ACHN (cell line): ENCODE results near the gene GPR26.
"Not testable (repeated sequence)": the region's sequence is repeated elsewhere in the genome, so short reads cannot be mapped to it uniquely, and the experiment has no call there.

Source experiments
- DNase-seq: peaks from one replicate; pipeline ENCODE4 v3.0.0-alpha.2; 2015
- in situ Hi-C: cut with HindIII; loops from 2 replicates; pipeline ENCODE4 v1.10.0; 2017; ENCODE audit warnings: low sequenced_read_pairs, low pct_ligation_motif_present, low pct_unique_long_range_greater_than_20kb

GPR26 gene

DNA sequence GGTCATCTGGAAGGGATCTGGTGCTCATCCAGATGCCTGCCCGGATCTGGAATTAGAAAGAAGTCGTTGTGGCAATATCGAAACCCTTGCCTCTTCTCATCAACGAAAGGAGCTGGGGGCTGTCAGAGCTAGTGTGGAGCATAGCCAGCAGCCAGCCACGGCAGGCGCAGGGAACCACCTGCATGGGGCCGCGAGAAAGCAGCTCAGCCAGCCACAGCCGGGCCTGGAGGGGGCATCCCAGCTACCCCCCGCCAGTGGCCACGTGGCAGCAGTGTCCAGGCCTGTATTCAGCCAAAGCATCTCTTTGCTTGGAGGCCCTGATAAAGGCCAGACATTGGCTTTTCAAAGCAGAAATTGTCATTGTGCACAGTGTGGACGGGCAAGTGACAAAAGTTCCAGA lies 19.1 kb downstream of the GPR26 start:
- in situ Hi-C loops, result no loop called here

DNA sequence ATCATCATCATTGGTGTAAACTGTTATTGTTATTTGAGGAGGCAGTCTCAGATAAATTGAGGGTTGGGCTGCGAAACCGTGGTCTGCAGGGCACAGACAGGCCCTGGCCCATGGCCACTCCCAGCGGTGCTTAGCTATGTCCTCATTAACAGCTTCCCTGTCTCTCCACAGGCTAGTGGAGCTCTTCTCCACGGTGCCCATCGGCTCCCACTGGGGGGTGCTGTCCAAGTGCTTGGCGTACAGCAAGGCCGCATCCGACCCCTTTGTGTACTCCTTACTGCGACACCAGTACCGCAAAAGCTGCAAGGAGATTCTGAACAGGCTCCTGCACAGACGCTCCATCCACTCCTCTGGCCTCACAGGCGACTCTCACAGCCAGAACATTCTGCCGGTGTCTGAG lies 21.6 kb downstream of the GPR26 start:
- no peak for DNase-seq
- in situ Hi-C loops, result no loop called here

More for the DNA sequence above, 19.1 kb downstream of the GPR26 start:
- no peak for DNase-seq

DNA sequence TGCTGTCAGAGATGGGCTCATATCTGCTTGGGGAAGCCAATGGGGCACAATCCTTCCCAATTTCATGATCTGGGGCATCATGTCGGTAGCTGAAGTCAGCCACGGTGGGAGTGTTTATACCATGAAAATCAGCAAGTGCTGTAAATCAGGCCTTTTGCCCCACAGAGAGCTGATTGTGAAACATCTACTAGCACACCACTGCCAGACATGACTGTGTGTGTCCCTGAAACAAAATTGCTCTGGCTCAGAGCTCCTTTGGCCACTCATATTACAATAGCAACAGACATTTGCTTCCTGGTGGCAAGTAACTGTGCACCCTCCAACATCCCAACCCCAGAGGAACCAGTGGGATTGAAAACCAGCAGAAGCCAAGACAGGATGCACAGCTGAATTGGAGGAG lies 23.7 kb downstream of the GPR26 start:
- no peak for DNase-seq
- in situ Hi-C loops, result no loop called here

DNA sequence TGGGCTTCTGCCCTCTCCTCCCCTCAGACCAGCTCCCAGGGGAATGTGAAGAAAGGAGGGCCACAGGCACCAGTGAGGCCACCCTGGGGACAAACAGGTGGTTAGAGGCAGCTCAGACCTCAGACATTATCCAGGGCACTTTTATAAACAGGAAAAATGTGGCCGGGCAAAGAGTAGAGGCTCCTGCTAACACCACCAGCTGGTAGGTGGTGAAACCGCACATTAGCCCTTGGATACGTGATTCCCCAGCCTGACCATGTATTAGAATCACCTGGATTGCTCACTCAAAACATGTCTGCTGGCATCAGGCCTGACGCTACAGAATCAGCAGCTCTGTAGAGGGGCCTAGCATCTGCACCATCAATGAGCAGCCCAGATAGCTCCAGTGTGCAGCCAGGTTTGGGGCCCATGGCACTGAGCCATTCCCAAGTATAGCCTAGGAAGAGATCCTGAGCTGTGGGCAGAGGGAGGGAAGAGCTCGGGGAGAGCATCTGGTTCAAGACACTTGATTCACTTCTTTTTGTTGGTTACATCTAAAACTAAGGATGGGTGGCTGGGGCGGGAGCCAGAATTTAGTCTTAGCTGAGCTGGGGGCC lies 37.1 kb downstream of the GPR26 start:
- no peak for DNase-seq
- in situ Hi-C loops, result no loop called here

DNA sequence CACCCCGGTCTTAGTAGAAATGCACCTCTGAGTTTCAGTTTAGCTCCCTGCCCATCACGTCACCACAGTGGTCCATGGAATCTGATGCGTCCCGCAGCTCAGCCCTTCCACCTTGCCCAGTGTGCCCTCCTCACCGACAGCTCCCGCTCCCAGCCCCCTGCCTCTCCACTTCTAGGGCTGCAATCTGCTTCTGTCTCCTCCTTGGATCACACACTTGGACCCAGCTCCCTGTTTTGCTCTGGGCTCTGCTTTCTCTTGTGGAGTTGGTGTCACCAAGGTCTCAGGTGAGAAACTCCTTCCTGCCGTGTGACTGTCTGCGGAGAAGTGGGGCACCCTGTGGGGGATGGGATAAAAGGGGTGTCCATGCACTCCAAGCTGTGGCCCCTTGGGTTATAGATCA lies 37.9 kb downstream of the GPR26 start:
- in situ Hi-C loops, result no loop called here
- DNase-seq, result no peak

DNA sequence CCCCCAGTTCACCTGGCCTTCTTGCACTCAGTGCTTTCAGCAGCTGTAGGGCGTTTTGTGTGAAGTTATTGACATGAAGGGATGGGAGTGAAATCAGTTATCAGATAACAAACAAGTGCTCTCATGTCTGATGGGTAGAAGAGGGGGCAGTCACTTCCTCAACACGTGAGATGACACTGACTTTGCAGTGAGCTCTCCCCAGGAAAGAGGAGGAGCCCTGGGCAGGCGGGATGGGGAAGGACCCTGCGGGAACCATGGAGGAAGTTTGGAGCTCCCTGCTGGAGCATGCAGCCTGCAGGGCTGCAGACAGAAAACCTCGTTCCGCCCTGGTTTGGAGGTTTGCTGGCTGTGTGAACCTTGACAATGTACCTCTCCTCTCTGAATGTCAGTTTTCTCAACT lies 38.7 kb downstream of the GPR26 start:
- no peak for DNase-seq
- in situ Hi-C loops, result no loop called here

DNA sequence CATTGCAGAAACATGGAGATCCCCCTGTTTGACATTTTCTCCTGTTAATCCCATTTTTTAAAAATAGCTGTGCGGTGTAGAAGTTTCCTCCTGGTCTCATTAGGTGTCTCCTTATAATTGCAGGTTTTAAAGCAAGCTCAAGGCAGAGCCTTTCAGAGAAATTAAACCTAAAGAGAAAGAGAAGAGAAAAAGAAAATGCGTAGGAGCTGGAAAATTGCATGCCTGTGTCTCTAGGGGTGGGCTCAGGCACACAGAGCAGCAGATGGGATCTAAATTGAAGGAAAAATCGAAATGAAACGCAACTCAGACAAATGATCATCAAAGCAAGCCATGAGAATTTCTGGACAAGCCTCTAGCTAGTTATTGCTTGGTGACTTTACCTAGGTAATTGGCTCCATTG lies 40.1 kb downstream of the GPR26 start:
- DNase-seq, result no peak
- in situ Hi-C loops, result no loop called here

DNA sequence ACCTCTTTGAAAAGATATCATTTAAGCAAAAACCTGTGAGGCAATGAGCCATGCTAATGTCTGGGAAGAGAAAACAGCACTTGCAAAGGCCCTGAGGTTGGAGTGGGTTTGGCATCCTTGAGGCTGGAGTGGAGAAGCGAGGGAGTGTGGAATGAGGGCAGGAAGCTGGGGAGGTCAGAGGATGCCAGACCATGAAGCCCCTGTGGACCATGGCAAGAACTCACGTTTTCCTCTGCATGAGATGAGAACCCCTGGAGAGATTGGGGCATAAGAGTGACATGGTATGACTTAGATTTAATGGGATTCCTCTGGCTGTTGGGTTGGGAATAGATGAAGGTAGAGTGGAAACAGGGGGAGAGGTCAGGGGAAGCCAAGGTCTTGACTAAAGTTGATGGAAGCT lies 49.4 kb downstream of the GPR26 start:
- in situ Hi-C loops, result no loop called here
- DNase-seq, result no peak

DNA sequence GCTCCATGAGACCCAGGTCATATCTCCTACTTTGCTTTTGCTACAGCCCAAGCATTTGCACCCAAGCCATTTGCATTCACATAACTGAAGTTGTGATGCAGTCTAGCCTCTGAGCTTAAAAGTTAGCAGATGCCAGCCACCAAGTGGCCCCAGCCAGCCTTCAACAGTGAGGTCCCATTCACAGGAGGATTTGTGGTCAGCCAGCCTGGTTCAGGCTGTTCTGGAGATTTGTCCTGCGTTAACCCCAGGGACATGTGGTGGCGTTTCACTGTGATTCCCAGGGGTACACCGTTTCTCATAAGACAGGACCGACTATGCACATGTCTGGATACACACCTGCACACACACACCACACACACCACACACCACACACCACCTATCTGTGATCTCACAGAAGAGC lies 51.2 kb downstream of the GPR26 start:
- DNase-seq, result no peak
- in situ Hi-C loops, result no loop called here

DNA sequence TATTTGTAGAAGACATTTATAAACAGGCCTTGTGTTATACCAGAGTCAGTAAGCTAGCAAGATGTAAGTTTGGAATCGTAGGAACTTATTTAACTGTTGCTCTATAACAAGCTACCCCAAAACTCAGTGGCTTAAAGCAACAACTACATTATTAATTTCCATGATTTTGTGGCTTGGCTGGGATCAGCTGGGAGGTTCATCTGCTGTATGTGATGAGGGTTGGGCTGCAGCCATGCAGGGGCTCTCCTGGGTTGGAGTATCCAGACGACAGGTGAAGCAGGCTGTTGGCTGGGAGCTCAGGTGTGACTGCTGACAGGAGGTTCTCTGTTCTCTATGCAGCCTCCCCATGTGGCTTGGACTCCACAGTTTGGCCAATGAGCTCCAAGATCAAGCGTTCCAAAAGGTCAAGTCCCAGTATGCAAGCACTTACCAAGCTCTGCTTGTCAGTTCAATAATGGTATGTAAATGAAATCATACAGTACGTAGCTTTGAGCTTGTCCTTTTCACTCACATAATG lies 52.4 kb downstream of the GPR26 start:
- DNase-seq, result no peak
- in situ Hi-C loops, result no loop called here

DNA sequence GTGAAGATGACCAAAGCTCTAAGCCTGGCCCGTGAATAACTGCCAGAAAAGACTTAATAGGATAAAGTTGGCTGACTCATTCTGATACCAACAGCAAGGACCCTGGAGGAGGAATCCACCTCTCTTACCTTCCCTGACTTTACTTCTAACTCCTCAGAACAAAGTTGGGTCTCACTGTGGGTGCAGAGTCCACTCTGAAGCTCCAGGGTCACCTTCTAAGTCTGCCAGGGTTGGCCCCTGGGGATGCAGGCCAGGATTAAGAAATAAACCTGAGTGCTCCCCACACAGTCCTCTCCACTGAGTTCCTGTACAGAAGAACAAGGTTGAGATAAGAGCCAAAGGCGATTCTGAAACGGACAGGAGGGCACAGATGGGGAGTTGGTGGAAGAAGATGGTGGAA lies 54.4 kb downstream of the GPR26 start:
- DNase-seq, result no peak
- in situ Hi-C loops, result no loop called here

DNA sequence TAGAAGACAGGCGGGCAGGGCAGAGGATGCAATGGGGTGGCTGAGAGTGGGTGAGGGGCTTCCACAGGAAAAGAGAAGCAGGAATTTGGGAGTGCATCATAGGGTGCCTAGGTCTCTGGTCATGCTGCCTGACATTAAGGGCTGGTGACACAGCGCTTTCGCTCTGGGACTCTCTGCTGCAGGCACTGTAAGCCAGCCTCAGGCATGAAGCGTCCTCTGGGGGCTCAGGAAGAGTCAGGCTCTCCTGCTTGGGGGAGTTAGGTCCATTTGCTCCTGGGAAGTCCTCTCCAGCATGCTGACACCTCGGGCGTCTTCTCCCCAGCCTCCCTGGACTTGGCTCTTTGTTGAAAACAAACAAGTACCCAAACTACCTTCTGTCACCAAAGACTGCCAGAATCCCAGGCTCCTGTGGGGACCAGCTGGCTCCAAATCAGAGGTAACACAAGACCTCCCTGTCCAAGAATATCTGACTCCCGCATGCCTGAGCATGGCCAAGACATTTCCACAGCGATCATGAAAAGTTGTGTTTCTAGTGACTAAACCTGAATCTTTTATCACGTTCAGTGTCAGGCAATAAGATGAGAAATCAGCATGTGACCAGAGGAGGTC lies 55.4 kb downstream of the GPR26 start:
- in situ Hi-C loops, result no loop called here
- no peak for DNase-seq

DNA sequence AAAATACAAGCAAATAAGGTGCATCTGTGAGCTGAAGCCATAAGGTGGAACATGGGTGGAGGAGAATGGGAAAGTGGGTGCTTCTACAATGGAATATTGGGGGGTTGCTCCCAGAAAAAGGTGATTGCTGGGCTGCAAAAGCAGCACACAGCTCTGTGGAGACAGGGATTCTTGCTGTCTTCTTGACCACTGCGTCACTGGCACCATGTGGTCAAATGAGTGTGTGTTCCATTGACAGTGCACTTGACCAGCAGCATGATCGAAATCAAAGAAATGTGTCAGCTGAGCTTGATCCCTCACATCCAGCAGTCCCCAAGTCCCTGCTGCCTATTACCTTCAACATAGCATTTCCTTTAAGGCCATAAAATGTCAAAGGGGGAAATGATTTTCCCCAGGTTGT lies 56.2 kb downstream of the GPR26 start:
- in situ Hi-C loops, result no loop called here
- no peak for DNase-seq

DNA sequence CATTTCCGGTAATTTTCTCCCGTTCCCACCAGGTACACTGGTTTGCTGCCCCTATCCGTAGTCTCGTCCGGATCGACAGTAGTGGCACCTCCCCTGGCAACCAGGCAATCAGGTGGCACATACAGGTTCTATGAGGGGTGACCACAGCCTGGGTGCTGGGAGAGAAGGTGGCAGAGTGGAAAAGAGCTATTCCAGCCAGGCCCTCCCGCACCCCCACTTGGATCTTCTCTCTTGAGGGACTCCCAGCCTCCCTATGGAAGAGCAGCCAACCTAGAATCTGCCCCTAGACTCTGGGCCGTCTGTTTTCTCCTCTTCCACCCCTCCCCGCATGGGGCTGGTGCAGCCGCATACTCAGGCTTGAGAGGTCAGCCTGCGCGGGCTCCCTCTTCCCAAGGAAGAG lies 58.6 kb downstream of the GPR26 start:
- in situ Hi-C loops, result no loop called here
- no peak for DNase-seq

DNA sequence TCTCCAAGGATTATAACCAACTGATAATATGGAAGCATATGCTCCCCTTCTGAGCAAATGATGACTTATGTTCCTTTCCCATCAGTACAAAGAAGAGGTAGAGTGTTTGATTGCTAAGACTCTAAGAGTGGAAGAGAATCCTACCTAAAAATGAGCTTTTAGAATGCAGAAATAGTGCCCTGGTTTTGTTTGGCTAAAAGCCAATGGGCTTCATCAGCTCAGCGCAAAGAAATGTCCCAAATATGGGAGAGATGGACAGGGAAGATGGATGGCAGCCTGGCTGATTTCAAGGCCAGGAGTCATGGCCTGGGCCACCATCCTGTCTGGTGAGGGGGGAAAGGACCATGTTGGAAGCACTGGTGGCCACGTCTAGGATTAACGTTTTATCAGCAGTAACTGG lies 60.2 kb downstream of the GPR26 start:
- no peak for DNase-seq
- in situ Hi-C loops, result no loop called here

DNA sequence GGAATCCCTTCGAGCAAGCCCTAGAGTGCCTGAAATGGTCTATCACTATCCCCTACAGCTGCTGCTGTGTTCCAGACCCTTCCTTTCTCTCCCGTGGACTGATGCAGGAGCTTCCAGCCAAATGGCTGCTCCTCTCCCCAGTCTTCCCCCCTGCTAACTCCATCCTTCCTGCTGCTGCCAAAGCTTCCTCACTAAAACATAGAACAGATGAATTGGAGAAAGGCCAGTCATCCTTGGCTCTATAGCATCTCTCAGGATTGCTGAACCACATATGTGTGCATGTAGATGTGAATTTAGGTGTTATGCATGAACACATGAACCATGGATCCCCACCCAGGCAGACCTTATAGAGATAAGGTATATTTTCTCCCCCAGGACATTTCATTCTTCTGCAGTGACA lies 60.7 kb downstream of the GPR26 start:
- no peak for DNase-seq

DNA sequence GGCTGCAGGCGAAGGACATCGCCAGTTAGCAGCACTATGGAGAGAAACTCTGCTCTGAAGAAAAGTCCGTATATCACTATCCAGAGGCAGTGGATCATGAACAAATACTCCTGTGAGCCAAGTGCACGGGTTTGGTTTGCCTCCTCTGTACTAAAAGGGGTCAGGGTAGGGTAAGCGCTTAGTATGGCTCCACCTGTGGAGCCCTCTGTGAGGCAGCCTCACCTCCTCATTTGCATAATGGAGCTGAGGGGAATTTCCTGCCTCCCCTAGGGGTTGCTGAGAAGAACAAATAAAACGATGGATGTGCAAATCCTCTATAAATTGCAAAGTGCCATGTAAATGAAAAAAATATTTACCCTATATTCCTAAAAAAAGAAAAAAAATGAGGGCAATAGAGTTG lies 63.4 kb downstream of the GPR26 start:
- in situ Hi-C loops, result no loop called here

More for the DNA sequence above, 60.7 kb downstream of the GPR26 start:
- in situ Hi-C loops, result no loop called here

DNA sequence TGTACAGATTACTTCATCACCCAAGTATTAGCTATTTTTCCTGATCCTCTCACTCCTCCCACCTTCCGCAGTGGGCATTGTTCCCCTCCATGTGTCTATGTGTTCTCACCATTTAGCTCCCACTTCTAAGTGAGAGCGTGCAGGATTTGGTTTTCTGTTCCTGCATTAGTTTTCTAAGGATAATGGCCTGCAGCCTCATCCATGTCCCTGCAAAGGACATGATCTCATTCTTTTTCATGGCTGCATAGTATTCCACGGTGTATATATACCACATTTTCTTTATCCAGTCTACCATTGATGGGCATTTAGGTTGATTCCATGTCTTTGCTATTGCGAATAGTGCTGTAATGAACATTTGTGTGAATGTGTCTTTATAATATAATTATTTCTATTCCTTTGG lies 70.8 kb downstream of the GPR26 start:
- in situ Hi-C loops, DNase-seq: not testable (repeated sequence)

More for the DNA sequence above, 63.4 kb downstream of the GPR26 start:
- DNase-seq, result no peak

DNA sequence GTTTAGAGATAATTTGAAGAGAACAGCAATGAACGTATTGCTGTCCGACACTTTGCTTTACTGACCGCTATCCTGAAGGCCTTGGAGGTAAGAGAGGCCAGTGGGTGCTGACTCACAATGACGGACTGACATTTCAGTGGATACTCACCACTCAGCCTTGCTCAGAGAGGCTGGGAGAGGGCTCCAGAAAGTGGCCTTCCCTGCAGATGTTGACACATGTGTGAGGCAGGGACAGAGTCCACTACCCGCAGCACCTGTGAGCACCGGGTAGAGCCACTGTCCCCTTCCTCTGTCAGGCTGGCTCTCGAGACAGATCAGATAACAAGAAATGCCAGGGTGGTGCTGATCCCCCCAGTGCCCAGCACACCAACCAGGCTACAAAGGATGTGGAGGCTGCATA lies 75.0 kb downstream of the GPR26 start:
- no peak for DNase-seq
- in situ Hi-C loops, result no loop called here

DNA sequence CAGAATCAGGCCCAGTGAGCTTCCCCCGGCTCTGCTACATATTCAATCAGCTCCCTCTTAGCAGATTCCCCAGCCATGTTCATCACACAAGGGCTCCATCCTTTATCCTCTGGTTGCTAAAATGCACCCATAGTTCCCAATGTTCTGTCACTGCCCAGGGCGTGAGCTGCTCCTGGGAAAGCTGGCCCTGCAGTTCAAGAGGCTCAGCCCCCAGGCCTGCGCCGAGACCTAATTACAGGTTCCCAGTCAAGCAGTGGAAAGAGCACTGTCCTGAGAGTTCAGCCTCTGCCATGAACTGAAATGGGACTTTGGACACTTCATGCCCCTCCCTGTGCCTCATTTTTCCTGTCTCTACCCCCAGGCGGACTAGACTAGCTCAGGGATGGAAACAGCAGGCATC lies 75.6 kb downstream of the GPR26 start:
- in situ Hi-C loops, result no loop called here

More for the DNA sequence above, 75.6 kb downstream of the GPR26 start:
- no peak for DNase-seq
